Activated CD4-positive, alpha-beta T cell treated with anti-CD3 and anti-CD28 coated beads, Interleukin-2, amount 50 U/mL, for 24 hours (primary cell): ENCODE data around the gene WASF2.
"Not testable (repeated sequence)": the region's sequence is repeated elsewhere in the genome, so short reads cannot be mapped to it uniquely, and the experiment has no call there.

ENCODE experiments used
- DNase-seq, 2 donors: peaks; one replicate each; pipeline ENCODE4 v3.0.0-alpha.2; 2020; ENCODE audit warnings: low read depth in 1 of 2, low spot score in 1 of 2

The WASF2 gene

GRCh38 chr1:27501159-27501558 is 11.2 kb upstream of the WASF2 start:
- not testable (repeated sequence) for DNase-seq

DNA sequence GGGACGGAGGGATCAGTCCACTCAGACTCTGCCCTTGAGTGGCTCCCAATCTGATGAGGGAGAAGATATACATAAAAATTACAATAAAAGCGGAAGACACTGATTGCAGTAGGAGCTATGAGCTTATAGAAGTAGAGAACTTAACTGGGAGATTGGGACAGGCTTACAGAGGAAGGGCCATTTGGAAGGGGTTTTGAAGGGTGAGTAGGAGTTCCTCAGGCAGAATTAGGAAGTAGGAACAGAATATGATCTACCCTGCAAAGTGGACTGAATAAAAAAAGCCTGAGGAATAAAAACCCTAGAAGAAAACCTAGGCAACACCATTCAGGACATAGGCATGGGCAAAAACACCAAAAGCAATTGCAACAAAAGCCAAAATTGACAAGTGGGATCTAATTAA is 9.2 kb upstream of the WASF2 start:
- DNase-seq = no peak

GRCh38 chr1:27496604-27497155 is 6.7 kb upstream of the WASF2 start:
- DNase-seq = no peak

- no peak for DNase-seq
Observed at GRCh38 chr1:27492796-27493195, 2.8 kb upstream of the WASF2 start.

- DNase-seq = no peak
Observed at GRCh38 chr1:27491748-27492700, 2.1 kb upstream of the WASF2 start.

DNA sequence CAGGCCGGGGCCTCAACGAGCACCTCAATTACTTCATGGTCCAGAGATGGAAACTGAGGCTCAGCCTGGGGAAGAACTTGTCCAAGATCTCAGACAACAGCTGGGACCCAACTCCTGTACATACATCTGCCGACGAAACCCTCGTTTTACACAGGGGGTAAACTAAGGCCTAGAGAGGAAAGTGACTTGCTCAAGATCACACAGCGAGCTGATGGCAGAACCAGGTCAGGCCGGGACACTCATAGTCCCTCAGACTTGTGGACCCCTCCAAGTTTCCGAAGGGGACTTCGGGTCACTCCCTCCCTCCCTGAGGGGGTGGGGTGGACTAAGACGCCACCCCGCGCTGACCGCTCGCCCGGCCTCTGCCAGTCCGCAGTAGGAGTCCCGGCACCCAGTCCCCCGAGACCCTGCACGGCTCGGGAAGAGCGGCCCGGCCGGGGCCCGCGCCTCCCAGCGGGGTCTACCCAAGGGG is 430 bp downstream of the WASF2 start:
- peak in 1 of 2 donors; percentile 23 for DNase-seq

DNA sequence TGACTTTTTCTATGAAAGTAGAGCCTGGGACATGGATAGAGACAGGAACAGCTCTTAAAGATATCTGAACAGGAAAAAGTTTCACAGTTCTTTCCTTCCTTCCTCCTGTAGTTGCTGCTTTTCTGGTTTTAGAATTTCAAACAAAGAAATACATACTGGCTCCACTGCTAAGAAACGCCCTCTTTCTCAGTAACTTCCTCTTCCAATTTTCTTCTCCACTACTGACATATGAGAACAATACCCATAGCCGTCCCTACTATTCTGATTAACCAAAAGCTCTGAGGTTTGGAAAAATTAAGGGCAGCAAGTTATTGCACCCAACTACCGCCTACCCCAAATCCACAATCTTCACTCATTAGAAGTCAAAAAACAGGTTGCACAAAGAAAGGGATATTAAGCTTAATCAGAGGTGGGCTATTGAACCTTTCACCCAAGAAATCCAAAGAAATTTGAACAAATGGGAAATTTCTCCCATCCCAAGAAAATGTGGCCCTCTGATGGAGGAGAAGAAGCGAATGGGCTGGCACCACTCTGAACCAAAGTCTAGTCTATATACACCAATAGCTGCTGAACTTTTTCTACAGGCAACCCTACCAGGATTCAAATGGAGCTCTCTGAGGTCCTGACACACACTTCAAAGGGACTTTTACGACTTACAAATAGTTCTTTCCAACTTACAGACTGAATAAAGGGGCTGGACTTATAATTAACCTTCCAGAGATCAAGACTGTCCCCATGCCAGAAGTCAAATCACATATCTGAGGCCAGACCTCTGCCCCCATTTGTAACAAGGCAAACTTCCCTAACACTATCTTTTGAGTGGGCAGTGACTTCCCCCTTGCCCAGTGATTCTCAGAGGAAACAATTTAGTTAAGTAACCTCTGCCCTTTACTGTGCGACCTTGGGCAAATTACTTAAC is 1.7 kb downstream of the WASF2 start:
- no peak for DNase-seq

- DNase-seq = no peak
Observed at GRCh38 chr1:27485363-27485762, 4.6 kb downstream of the WASF2 start.

GRCh38 chr1:27483659-27484058 is 6.3 kb downstream of the WASF2 start:
- no peak for DNase-seq

DNA sequence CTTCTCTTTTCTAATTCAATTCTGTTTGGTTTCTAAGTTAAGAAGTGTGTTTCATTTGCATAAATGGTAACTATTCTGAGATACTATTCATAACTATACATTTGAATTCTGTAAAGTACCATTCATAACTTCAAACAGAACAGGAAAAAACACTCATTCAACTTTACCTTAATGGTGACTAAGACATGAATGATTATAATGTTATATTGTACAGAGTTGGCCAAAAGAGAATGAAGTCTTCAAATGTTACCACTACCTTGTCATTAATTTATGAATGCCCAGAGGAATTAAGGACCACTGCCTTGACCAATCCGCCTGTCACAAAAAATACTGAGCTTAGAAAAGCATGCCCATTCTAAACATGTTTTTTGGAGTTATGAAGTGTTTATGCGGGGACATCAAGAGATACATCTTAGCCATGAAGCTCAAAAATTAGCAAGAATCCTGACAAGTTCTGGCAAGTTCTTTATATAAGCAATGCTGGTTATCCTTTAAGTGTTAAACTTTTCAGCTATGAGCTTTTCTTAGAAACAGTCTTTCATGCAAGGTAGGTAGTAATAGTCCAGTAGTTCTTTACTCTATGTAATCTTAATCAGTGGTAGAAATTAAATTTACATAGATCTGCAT is 7.9 kb downstream of the WASF2 start:
- no peak for DNase-seq

DNA sequence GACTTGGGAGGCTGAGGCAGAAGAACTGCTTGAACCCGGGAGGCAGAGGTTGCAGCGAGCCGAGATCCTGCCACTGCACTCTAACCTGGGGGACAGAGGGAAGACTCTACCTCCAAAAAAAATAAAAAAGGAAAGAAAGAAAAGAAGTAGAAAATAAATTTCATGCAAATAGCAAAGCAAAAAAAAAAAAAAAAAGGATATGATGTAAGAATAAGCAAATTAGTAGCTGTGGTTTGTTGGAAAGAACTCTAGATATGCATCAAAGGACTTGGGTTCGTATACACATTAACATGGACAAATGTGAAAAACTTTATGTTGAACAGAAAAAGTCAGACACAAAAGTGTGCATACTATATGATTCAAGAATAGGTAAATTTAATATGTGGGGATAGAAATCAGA is 11.9 kb downstream of the WASF2 start:
- no peak for DNase-seq

DNA sequence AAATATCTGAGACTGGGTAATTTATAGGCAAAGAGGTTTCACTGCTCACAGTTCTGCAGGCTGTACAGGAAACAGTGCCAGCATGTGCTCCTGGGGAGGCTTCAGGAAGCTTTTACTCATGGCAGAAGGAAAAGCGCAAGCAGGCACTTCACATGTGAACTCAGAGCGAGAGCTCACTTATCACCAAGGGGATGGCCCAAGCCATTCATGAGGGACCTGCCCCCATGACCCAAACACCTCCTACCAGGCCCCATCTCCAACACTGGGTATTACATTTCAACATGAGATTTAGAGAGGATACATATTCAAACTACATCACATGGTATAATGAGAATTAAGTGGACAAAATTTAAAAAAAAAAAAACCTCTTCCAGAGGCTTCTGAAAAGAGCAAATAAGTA is 13.7 kb downstream of the WASF2 start:
- DNase-seq = no peak

- DNase-seq = no peak
Observed at GRCh38 chr1:27475720-27476119, 14.2 kb downstream of the WASF2 start.

DNA sequence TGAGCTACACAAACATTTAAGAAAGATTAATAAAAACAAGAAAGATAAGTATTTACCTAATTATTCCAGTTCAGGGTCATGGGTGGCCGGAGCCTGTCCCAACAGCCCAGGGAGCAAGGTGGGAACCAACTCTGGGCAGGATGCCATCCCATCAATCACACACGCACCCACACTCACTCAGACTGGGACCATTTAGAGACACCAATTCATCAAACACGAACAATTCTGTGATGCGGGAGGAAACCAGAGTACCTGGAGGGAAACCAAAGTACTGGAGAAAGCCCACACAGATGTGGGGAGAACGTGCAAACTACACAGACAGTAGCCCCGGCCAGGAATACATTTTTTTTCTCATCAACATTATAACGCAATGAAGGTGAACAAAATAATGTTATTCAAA is 16.2 kb downstream of the WASF2 start:
- DNase-seq = no peak

- not testable (repeated sequence) for DNase-seq
Observed at GRCh38 chr1:27472098-27472497, 17.9 kb downstream of the WASF2 start.

- DNase-seq = no peak
Observed at GRCh38 chr1:27471477-27471876, 18.5 kb downstream of the WASF2 start.

GRCh38 chr1:27469334-27469733 is 20.6 kb downstream of the WASF2 start:
- no peak for DNase-seq

DNA sequence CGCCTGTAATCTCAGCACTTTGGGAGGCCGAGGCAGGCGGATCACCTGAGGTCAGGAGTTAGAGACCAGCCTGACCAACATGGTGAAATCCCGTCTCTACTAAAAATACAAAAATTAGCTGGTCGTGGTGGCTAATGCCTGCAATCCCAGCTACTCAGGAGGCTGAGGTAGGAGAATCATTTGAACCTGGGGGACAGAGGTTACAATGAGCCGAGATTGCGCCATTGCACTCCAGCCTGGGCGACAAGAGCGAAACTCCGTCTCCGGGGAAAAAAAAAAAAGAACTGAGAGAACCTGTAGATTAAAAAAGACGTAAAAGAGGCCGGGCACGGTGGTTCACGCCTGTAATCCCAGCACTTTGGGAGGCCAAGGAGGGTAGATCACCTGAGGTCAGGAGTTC is 21.6 kb downstream of the WASF2 start:
- DNase-seq = not testable (repeated sequence)

- DNase-seq = no peak
Observed at GRCh38 chr1:27464926-27465647, 24.9 kb downstream of the WASF2 start.

GRCh38 chr1:27463916-27464315 is 26.1 kb downstream of the WASF2 start:
- DNase-seq = not testable (repeated sequence)
